HepG2 (cell line): ENCODE measurements around the gene WWTR1. TPM values are rescaled to one million over a fixed set of nuclear protein-coding genes. Genes with fewer than 3 reads are reported as not detected.

Experiments used
- CEBPG ChIP-seq: IDR thresholded peaks from 2 replicates; pipeline ENCODE4 v1.6.1; 2016
- ELF4 ChIP-seq: sonication (generic); formaldehyde crosslinking; IDR thresholded peaks from 2 replicates; pipeline ENCODE4 v1.5.0; 2020; ENCODE audit warnings: missing genetic modification reagents, mild to moderate bottlenecking, moderate library complexity, borderline replicate concordance
- ETV5 ChIP-seq: IDR thresholded peaks from 2 replicates; pipeline ENCODE4 v1.6.1; 2018; ENCODE audit warnings: missing biosample characterization, missing genetic modification reagents, inconsistent platforms, borderline replicate concordance
- FOXC1 ChIP-seq: sonication (generic); formaldehyde crosslinking; IDR thresholded peaks from 2 replicates; pipeline ENCODE4 v1.8.0; 2022; ENCODE audit warnings: mild to moderate bottlenecking, missing genetic modification reagents, borderline replicate concordance
- GABPA ChIP-seq, 2 experiments: IDR thresholded peaks; 2 replicates each; pipeline ENCODE4 v1.6.1; 2011 to 2016; ENCODE audit warnings: low read depth in 2 of 2, low read length in 1 of 2, missing biosample characterization in 1 of 2, missing genetic modification characterization in 1 of 2
- GTF2F1 ChIP-seq: fragments of 150-350 bp; IDR thresholded peaks from 2 replicates; pipeline ENCODE4 v1.6.1; 2014; ENCODE audit warnings: low read length
- GZF1 ChIP-seq: sonication (generic); formaldehyde crosslinking; IDR thresholded peaks from 2 replicates; pipeline ENCODE4 v1.5.1; 2020; ENCODE audit warnings: mild to moderate bottlenecking, missing genetic modification reagents
- HNRNPUL1 ChIP-seq: fragments of 200-400 bp; formaldehyde crosslinking; IDR thresholded peaks from 2 replicates; pipeline ENCODE4 v1.6.1; 2017; ENCODE audit warnings: low read depth, mild to moderate bottlenecking, low read length, moderate library complexity
- JARID2 ChIP-seq: sonication (generic); formaldehyde crosslinking; IDR thresholded peaks from 2 replicates; pipeline ENCODE4 v1.8.1; 2023; ENCODE audit warnings: missing genetic modification reagents, inconsistent platforms; ENCODE audit not compliant: insufficient replicate concordance
- KDM4B ChIP-seq: sonication (generic); formaldehyde crosslinking; IDR thresholded peaks from 2 replicates; pipeline ENCODE4 v1.4.0; 2020; ENCODE audit warnings: missing genetic modification reagents
- KDM5A ChIP-seq: fragments of 200-600 bp; sonication (generic); IDR thresholded peaks from 2 replicates; pipeline ENCODE4 v1.7.0; 2018; ENCODE audit warnings: antibody characterized with exemption, mild to moderate bottlenecking, low read length, borderline replicate concordance
- KLF12 ChIP-seq: sonication (generic); formaldehyde crosslinking; IDR thresholded peaks from 2 replicates; pipeline ENCODE4 v1.4.0; 2020; ENCODE audit warnings: missing genetic modification reagents, borderline replicate concordance
- KLF16 ChIP-seq, 2 experiments: sonication (generic) in 1 of 2; formaldehyde crosslinking in 1 of 2; IDR thresholded peaks; 2 replicates each; pipeline versions ENCODE4 v1.6.1 to v1.8.0; 2016 to 2023; ENCODE audit warnings: missing genetic modification reagents in 2 of 2, missing compliant biosample characterization in 1 of 2
- NCOR1 ChIP-seq: fragments of 200-600 bp; sonication (generic); IDR thresholded peaks from 2 replicates; pipeline ENCODE4 v1.7.0; 2017; ENCODE audit warnings: antibody characterized with exemption, low read length, borderline replicate concordance
- PAF1 ChIP-seq: IDR thresholded peaks from 2 replicates; pipeline ENCODE4 v1.6.1; 2016; ENCODE audit warnings: missing genetic modification reagents, missing compliant biosample characterization
- PHB2 ChIP-seq: fragments of 450-650 bp; IDR thresholded peaks from 2 replicates; pipeline ENCODE4 v1.6.1; 2018; ENCODE audit not compliant: partially characterized antibody
- SALL1 ChIP-seq: sonication (generic); formaldehyde crosslinking; IDR thresholded peaks from 2 replicates; pipeline ENCODE4 v1.8.0; 2022; ENCODE audit warnings: mild to moderate bottlenecking, missing genetic modification reagents
- ZBTB14 ChIP-seq: sonication (generic); formaldehyde crosslinking; IDR thresholded peaks from 2 replicates; pipeline ENCODE4 v1.4.0; 2020; ENCODE audit warnings: missing genetic modification reagents
- ZBTB3 ChIP-seq: sonication (generic); formaldehyde crosslinking; IDR thresholded peaks from 2 replicates; pipeline ENCODE4 v1.4.0; 2020; ENCODE audit warnings: low read depth, mild to moderate bottlenecking, moderate library complexity, missing genetic modification reagents, borderline replicate concordance
- ZNF17 ChIP-seq: sonication (generic); formaldehyde crosslinking; IDR thresholded peaks from 2 replicates; pipeline ENCODE4 v1.5.0; 2020; ENCODE audit warnings: mild to moderate bottlenecking, missing genetic modification reagents
- ZNF484 ChIP-seq: sonication (generic); formaldehyde crosslinking; IDR thresholded peaks from 2 replicates; pipeline ENCODE4 v1.5.1; 2020; ENCODE audit warnings: mild to moderate bottlenecking, low read depth, missing genetic modification reagents, borderline replicate concordance
- ZNF800 ChIP-seq: sonication (generic); formaldehyde crosslinking; IDR thresholded peaks from 2 replicates; pipeline ENCODE4 v1.4.0; 2020; ENCODE audit warnings: missing genetic modification reagents
- ZNF83 ChIP-seq: sonication (generic); formaldehyde crosslinking; IDR thresholded peaks from 2 replicates; pipeline ENCODE4 v1.4.0; 2020; ENCODE audit warnings: missing genetic modification reagents, mild to moderate bottlenecking, borderline replicate concordance
- polyA plus RNA-seq, 8 experiments: library from polyadenylated mRNA; depleted of rRNA in 3 of 8; stranded (reverse) in 7 of 8; unstranded in 1 of 8; fragments of >200 nt; fragmentation: Illumina TruSeq in 4 of 8; extraction: Trizol in 4 of 8; gene quantifications; 2 replicates each; pipeline versions ENCODE4 v1.2.1 to v1.2.3, GENCODE V29; 2011 to 2016; ENCODE audit warnings: low read depth in 4 of 8, missing spikeins in 1 of 8, mixed read lengths in 1 of 8; ENCODE audit not compliant: insufficient read depth in 1 of 8
- total RNA-seq, 5 experiments: library from RNA; depleted of rRNA; stranded (reverse); fragments of >200 nt; fragmentation: Illumina TruSeq; extraction: Trizol; gene quantifications; 2 replicates each; pipeline ENCODE4 v1.2.3, GENCODE V29; 2016; ENCODE audit warnings: low read depth in 1 of 5
- TF ChIP-seq, protein P1 (sequence below), 2 experiments: fragments of 450-650 bp in 1 of 2; sonication (generic) in 1 of 2; formaldehyde crosslinking; IDR thresholded peaks; 2 replicates each; pipeline versions ENCODE4 v1.5.0 to v1.8.0; 2020 to 2022; ENCODE audit warnings: mild to moderate bottlenecking in 1 of 2, missing genetic modification reagents in 1 of 2
- TF ChIP-seq, protein P2 (sequence below): sonication (generic); formaldehyde crosslinking; conservative IDR thresholded peaks from 2 replicates; pipeline ENCODE4 v1.8.0; 2022; ENCODE audit warnings: low read depth, missing genetic modification reagents

The WWTR1 gene
- total and polyA plus RNA-seq, 2 of the 13 experiments (the other 11 are each of a cell fraction or from before 2014, with no cell fraction given), result 19.7 to 139 TPM

- TF ChIP-seq ELF4, result no peak
- TF ChIP-seq KLF12 (CRISPR knock-in tag), result no peak
- TF ChIP-seq JARID2 (CRISPR knock-in tag), result no peak
- TF ChIP-seq, protein P1, sequence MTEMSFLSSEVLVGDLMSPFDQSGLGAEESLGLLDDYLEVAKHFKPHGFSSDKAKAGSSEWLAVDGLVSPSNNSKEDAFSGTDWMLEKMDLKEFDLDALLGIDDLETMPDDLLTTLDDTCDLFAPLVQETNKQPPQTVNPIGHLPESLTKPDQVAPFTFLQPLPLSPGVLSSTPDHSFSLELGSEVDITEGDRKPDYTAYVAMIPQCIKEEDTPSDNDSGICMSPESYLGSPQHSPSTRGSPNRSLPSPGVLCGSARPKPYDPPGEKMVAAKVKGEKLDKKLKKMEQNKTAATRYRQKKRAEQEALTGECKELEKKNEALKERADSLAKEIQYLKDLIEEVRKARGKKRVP (CRISPR knock-in tag; IDR thresholded peaks at IDR 0.05), result no peak
- TF ChIP-seq, protein P2, sequence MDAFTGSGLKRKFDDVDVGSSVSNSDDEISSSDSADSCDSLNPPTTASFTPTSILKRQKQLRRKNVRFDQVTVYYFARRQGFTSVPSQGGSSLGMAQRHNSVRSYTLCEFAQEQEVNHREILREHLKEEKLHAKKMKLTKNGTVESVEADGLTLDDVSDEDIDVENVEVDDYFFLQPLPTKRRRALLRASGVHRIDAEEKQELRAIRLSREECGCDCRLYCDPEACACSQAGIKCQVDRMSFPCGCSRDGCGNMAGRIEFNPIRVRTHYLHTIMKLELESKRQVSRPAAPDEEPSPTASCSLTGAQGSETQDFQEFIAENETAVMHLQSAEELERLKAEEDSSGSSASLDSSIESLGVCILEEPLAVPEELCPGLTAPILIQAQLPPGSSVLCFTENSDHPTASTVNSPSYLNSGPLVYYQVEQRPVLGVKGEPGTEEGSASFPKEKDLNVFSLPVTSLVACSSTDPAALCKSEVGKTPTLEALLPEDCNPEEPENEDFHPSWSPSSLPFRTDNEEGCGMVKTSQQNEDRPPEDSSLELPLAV (CRISPR knock-in tag), result no peak
- TF ChIP-seq PHB2, result no peak
- TF ChIP-seq HNRNPUL1, result no peak
- peak; percentile 81; the same call in 1 of the 2 replicates for TF ChIP-seq ETV5 (CRISPR knock-in tag)
- TF ChIP-seq KDM4B (CRISPR knock-in tag), result no peak
- 0 out of 2 replicates have a peak, but pooled peaks have one; percentile 47 for TF ChIP-seq NCOR1
- no peak for TF ChIP-seq GTF2F1
- TF ChIP-seq ZNF800 (CRISPR knock-in tag), result 0 out of 2 replicates have a peak, but pooled peaks have one; percentile 61
- no peak for TF ChIP-seq CEBPG (CRISPR knock-in tag)
- TF ChIP-seq ZNF484 (CRISPR knock-in tag), result no peak
- TF ChIP-seq ZBTB3 (CRISPR knock-in tag), result no peak
- TF ChIP-seq SALL1 (CRISPR knock-in tag), result peak; percentile 94
- no peak for TF ChIP-seq ZBTB14 (CRISPR knock-in tag)
- no peak for TF ChIP-seq FOXC1 (CRISPR knock-in tag)
- no peak for TF ChIP-seq GZF1
- TF ChIP-seq KDM5A, result no peak
- no peak for TF ChIP-seq GABPA (IDR thresholded peaks at IDR 0.05; ENCODE audit: low read depth, low read length)
- peak; percentile 53 for TF ChIP-seq GABPA (CRISPR knock-in tag; IDR thresholded peaks at IDR 0.05; ENCODE audit: low read depth)
- TF ChIP-seq ZNF17 (CRISPR knock-in tag), result no peak
- TF ChIP-seq ZNF83 (CRISPR knock-in tag), result no peak
- no peak for TF ChIP-seq PAF1 (CRISPR knock-in tag)
- no peak for TF ChIP-seq KLF16 (CRISPR knock-in tag; IDR thresholded peaks at IDR 0.05)
These were observed 164.4 kb downstream of the WWTR1 start (continued) for GRCh38 chr3:149493315-149494021.
